Chondrocyte (in vitro differentiated cells): ENCODE data around the gene DLG2. TPM values are rescaled to one million over a fixed set of nuclear protein-coding genes. Genes with fewer than 3 reads are reported as not detected.

Experiments used
- DNase-seq: peaks from one replicate; pipeline ENCODE4 v3.0.0; 2021; ENCODE audit warnings: mixed read lengths, low spot score
- H3K27ac Mint-ChIP-seq: one replicate; pipeline ENCODE4 v1.8.0; 2021; ENCODE audit warnings: mild to moderate bottlenecking, moderate library complexity, mixed read lengths; ENCODE audit not compliant: unreplicated experiment
- H3K27me3 Mint-ChIP-seq: 2 replicates; pipeline ENCODE4 v1.8.0; 2021; ENCODE audit warnings: low read depth, mixed read lengths
- H3K36me3 Mint-ChIP-seq: 2 replicates; pipeline ENCODE4 v1.8.0; 2021; ENCODE audit warnings: low read depth, mixed read lengths
- H3K4me1 Mint-ChIP-seq: 2 replicates; pipeline ENCODE4 v1.8.0; 2021; ENCODE audit warnings: low read depth, mild to moderate bottlenecking, mixed read lengths
- H3K4me3 Mint-ChIP-seq: one replicate; pipeline ENCODE4 v1.8.0; 2021; ENCODE audit warnings: mild to moderate bottlenecking, moderate library complexity, mixed read lengths; ENCODE audit not compliant: unreplicated experiment
- H3K9me3 Mint-ChIP-seq: 2 replicates; pipeline ENCODE4 v1.8.0; 2021; ENCODE audit warnings: low read depth, mixed read lengths
- CTCF ChIP-seq: fragments of 200-600 bp; sonication (generic); IDR thresholded peaks from 2 replicates; pipeline ENCODE4 v1.5.0; 2021; ENCODE audit warnings: antibody characterized with exemption, mild to moderate bottlenecking, moderate library complexity
- total RNA-seq: library from RNA; stranded (reverse); gene quantifications from 3 replicates; pipeline ENCODE4 v1.2.1, GENCODE V29; 2021

Gene DLG2
- total RNA-seq, 1 donor from 2014 or later, result 1.3 TPM

GRCh38 chr11:85170184-85170583, 457.0 kb downstream of the DLG2 start:
- H3K27me3 Mint-ChIP-seq, result peaks cover 11% of the 10 kb centered on the region
- peaks cover 24% of the 10 kb centered on the region for H3K9me3 Mint-ChIP-seq
- H3K27ac Mint-ChIP-seq, result no peak overlapping the region
- no peak for DNase-seq
- TF ChIP-seq CTCF, result no peak
- H3K4me1 Mint-ChIP-seq, result no peaks in the 10 kb centered on the region
- no peaks in the 10 kb centered on the region for H3K36me3 Mint-ChIP-seq
- no peak overlapping the region for H3K4me3 Mint-ChIP-seq

- H3K36me3 Mint-ChIP-seq, result no peaks in the 10 kb centered on the region
- peaks cover 10% of the 10 kb centered on the region for H3K27me3 Mint-ChIP-seq
- H3K9me3 Mint-ChIP-seq, result peaks cover 6% of the 10 kb centered on the region
- no peak for DNase-seq
- no peak overlapping the region for H3K27ac Mint-ChIP-seq
- TF ChIP-seq CTCF, result no peak
- no peaks in the 10 kb centered on the region for H3K4me1 Mint-ChIP-seq
- H3K4me3 Mint-ChIP-seq, result no peak overlapping the region
Observed at GRCh38 chr11:85167471-85167870, 459.7 kb downstream of the DLG2 start.

- no peaks in the 10 kb centered on the region for H3K36me3 Mint-ChIP-seq
- peaks cover 10% of the 10 kb centered on the region for H3K27me3 Mint-ChIP-seq
- H3K4me3 Mint-ChIP-seq, result no peak overlapping the region
- DNase-seq, result no peak
- no peak for TF ChIP-seq CTCF
- H3K27ac Mint-ChIP-seq, result no peak overlapping the region
- H3K4me1 Mint-ChIP-seq, result no peaks in the 10 kb centered on the region
- peaks cover 3% of the 10 kb centered on the region for H3K9me3 Mint-ChIP-seq
Observed at GRCh38 chr11:85167038-85167437, 460.1 kb downstream of the DLG2 start.

- TF ChIP-seq CTCF, result no peak
- Mint-ChIP-seq H3K9me3 (peaks cover 5% of the 10 kb centered on the region), H3K36me3 (no peaks in the 10 kb centered on the region), H3K27me3 (peaks cover 10% of the 10 kb centered on the region), H3K4me3 (no peak overlapping the region), H3K4me1 (no peaks in the 10 kb centered on the region), H3K27ac (no peak overlapping the region)
- DNase-seq, result no peak
Observed at GRCh38 chr11:85165819-85166218, 461.3 kb downstream of the DLG2 start.

GRCh38 chr11:85164743-85165142, 462.4 kb downstream of the DLG2 start:
- TF ChIP-seq CTCF, result no peak
- no peaks in the 10 kb centered on the region for H3K36me3 Mint-ChIP-seq

More at GRCh38 chr11:85164743-85165142, 462.4 kb downstream of the DLG2 start:
- Mint-ChIP-seq H3K4me3 (no peak overlapping the region), H3K27ac (no peak overlapping the region), H3K9me3 (peaks cover 7% of the 10 kb centered on the region), H3K27me3 (peaks cover 10% of the 10 kb centered on the region), H3K4me1 (no peaks in the 10 kb centered on the region)
- DNase-seq, result no peak
